Neutrophil (primary cell): ENCODE measurements around the gene SMDT1.
A peak's percentile ranks its signal among the peaks of the same experiment; 100 is the strongest.
"Not testable (repeated sequence)": the region's sequence is repeated elsewhere in the genome, so short reads cannot be mapped to it uniquely, and the experiment has no call there.

Source experiments
- H3K27ac ChIP-seq: fragments of 200-600 bp; sonication (generic); 2 replicates; pipeline ENCODE4 v1.5.1; 2016; ENCODE audit warnings: mild to moderate bottlenecking, moderate library complexity
- H3K27me3 ChIP-seq: fragments of 200-600 bp; sonication (generic); 2 replicates; pipeline ENCODE4 v1.6.0; 2016; ENCODE audit warnings: mild to moderate bottlenecking
- H3K36me3 ChIP-seq: fragments of 200-600 bp; sonication (generic); 2 replicates; pipeline ENCODE4 v1.5.1; 2017
- H3K4me1 ChIP-seq, 2 experiments: fragments of 200-600 bp in 1 of 2; sonication (generic) in 1 of 2; 1 replicate in 1 of 2; 2 replicates in 1 of 2; pipeline versions ENCODE4 v1.5.1 to v1.6.1; 2013 to 2016; ENCODE audit warnings: low read depth in 1 of 2, low read length in 1 of 2, mild to moderate bottlenecking in 1 of 2, moderate library complexity in 1 of 2; ENCODE audit not compliant: control insufficient read depth in 1 of 2, insufficient read depth in 1 of 2
- H3K4me3 ChIP-seq, 2 experiments: fragments of 200-600 bp in 1 of 2; sonication (generic) in 1 of 2; 1 replicate in 1 of 2; 2 replicates in 1 of 2; pipeline ENCODE4 v1.5.1; 2013 to 2016; ENCODE audit warnings: low read depth in 1 of 2, low read length in 1 of 2, mild to moderate bottlenecking in 1 of 2, moderate library complexity in 1 of 2
- H3K9me3 ChIP-seq: fragments of 200-600 bp; sonication (generic); 2 replicates; pipeline ENCODE4 v1.5.1; 2016
- CTCF ChIP-seq: fragments of 200-600 bp; sonication (generic); IDR thresholded peaks from 2 replicates; pipeline ENCODE4 v1.5.1; 2016; ENCODE audit warnings: antibody characterized with exemption

The SMDT1 gene

GRCh38 chr22:42086051-42086450 is 6.6 kb downstream of the SMDT1 start:
- Histone ChIP-seq H3K36me3 (peaks cover 31% of the 10 kb centered on the region), H3K9me3 (no peaks in the 10 kb centered on the region), H3K4me1 (peaks cover 15 to 24% of the 10 kb centered on the region in 2 experiments), H3K4me3 (no peak overlapping the region), H3K27ac (no peak overlapping the region), H3K27me3 (no peaks in the 10 kb centered on the region)
- TF ChIP-seq CTCF: no peak

GRCh38 chr22:42090596-42091454 is 11.3 kb downstream of the SMDT1 start, which contains the start of gene NDUFA6:
TSS of gene NDUFA6 (minus strand) at chr22:42090772. CDS start at chr22:42090744, 28 bp downstream.
- TF ChIP-seq CTCF: peak; percentile 98
- Histone ChIP-seq H3K36me3 (peaks cover 14% of the 10 kb centered on the region), H3K27me3 (no peaks in the 10 kb centered on the region), H3K27ac (peak within 1 kb of the TSS; percentile 96), H3K4me3 (peak within 1 kb of the TSS; percentile 77 to 89), H3K4me1 (peaks cover 23 to 27% of the 10 kb centered on the region in 2 experiments), H3K9me3 (no peaks in the 10 kb centered on the region)

- peak overlapping the region; percentile 96 for H3K27ac ChIP-seq
- H3K9me3 ChIP-seq: no peaks in the 10 kb centered on the region
Observed at GRCh38 chr22:42091455-42091782, 11.9 kb downstream of the SMDT1 start.

GRCh38 chr22:42101199-42101598 is 21.7 kb downstream of the SMDT1 start:
- no peak for TF ChIP-seq CTCF
- H3K4me1 ChIP-seq: no peaks in the 10 kb centered on the region
- H3K27me3 ChIP-seq: no peaks in the 10 kb centered on the region
- H3K36me3 ChIP-seq: no peaks in the 10 kb centered on the region
- H3K4me3 ChIP-seq: no peak overlapping the region
- peaks cover 53% of the 10 kb centered on the region for H3K9me3 ChIP-seq
- no peak overlapping the region for H3K27ac ChIP-seq

More at GRCh38 chr22:42091455-42091782, 11.9 kb downstream of the SMDT1 start:
- H3K4me1 ChIP-seq: peaks cover 23 to 26% of the 10 kb centered on the region in 2 experiments
- H3K36me3 ChIP-seq: peaks cover 8% of the 10 kb centered on the region
- no peaks in the 10 kb centered on the region for H3K27me3 ChIP-seq
- H3K4me3 ChIP-seq: peak overlapping the region; percentile 77 to 89
- TF ChIP-seq CTCF: no peak

- H3K27me3 ChIP-seq, H3K4me1 ChIP-seq, H3K36me3 ChIP-seq, H3K4me3 ChIP-seq, H3K27ac ChIP-seq: not testable (repeated sequence)
- H3K9me3 ChIP-seq: peaks cover 53% of the 10 kb centered on the region
Observed at GRCh38 chr22:42104332-42104860, 24.9 kb downstream of the SMDT1 start.

GRCh38 chr22:42108848-42109247 is 29.3 kb downstream of the SMDT1 start:
- no peak overlapping the region for H3K4me3 ChIP-seq
- H3K9me3 ChIP-seq: peaks cover 16% of the 10 kb centered on the region
- TF ChIP-seq CTCF: no peak
- H3K4me1 ChIP-seq: no peaks in the 10 kb centered on the region
- no peaks in the 10 kb centered on the region for H3K36me3 ChIP-seq
- no peak overlapping the region for H3K27ac ChIP-seq
- no peaks in the 10 kb centered on the region for H3K27me3 ChIP-seq
